HG03378 (cell line): ENCODE data around the gene SNUPN.

ENCODE experiments used
- ATAC-seq: cut with Tn5 transposase; IDR thresholded peaks from one replicate; pipeline ENCODE4 v1.9.1; 2021; ENCODE audit warnings: mild to moderate bottlenecking, moderate library complexity; ENCODE audit not compliant: unreplicated experiment

The SNUPN gene

DNA sequence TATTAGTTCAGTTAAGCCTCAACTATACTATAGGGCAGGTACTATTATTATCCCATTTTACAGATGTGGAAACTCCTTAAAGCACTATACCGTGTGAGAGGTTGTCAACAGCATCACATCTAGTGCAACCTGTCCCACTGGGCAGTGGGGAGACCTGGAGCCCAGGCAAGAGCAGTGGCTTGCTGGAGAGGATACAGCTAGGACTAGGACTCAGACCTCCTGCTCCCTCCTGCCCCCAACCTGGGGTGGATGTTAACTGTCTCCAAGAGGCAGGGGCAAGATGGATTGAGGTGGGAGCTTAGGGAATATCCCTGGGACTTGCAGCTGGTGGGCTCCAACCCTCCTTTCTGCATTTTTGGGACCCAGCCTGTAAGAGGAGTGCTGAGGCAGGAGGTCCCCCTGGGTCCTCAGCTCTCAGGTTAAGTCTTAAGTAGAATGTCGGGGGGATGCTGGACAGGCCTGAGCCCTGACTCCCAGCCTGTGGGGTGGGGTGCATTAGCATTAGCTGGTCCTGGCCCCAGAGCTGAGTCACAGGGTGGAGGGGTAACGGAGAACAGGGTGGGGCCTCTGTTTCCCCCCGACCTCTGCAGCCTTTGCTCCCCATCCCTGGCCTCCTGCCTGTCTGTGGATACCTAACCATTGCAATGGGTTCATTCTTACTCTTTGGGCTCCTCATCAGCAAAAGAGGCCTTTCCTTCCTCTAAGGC is 28.8 kb upstream of the SNUPN start:
- no peak for ATAC-seq

- no peak for ATAC-seq
Measured at GRCh38 chr15:75653347-75653913, 27.9 kb upstream of the SNUPN start.

DNA sequence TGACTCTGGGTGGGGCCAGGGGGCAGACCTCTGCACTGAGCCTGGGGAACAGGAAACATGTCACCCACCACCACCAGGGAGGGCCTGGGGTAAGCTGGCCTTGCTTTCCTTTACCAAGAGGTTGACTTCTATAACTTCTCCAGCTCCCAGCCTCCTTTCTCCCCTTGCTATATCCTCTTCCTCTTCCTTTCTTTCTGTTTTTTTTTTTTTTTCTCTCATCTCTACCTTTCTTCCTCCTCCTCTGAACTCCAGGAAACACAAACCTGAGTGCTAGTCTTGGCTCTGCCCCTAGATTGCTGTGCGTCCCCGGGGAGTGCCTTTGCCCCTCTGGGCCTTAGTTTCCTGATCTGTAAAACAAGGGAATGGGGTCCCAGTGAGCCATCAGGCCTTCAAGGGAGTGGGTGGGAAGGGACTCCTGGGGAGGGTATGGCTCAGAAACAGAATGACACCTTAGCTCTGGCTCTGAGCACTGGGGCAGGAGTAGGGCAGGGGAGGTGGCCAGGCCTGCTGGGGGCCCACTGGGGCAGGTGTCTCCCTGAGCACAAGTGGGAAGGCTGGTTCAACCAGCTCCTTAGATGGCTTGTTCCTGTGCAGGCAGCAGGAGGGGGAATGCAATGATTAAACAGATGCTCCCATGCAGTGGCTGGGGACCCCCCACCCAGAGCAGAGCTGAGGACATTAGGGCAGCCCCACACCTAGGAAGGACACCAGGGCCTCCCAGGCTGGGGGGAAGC is 26.5 kb upstream of the SNUPN start:
- no peak for ATAC-seq

GRCh38 chr15:75650908-75651809 is 25.6 kb upstream of the SNUPN start:
- ATAC-seq: no peak

DNA sequence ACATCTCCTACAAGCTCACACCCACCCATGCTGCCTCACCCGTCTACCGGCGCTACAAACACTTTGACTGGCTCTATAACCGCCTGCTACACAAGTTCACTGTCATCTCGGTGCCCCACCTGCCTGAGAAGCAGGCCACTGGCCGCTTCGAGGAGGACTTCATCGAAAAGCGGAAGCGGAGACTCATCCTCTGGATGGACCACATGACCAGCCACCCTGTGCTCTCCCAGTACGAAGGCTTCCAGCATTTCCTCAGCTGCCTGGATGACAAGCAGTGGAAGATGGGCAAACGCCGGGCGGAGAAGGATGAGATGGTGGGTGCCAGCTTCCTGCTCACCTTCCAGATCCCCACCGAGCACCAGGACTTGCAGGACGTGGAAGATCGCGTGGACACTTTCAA is 24.3 kb upstream of the SNUPN start:
- no peak for ATAC-seq

DNA sequence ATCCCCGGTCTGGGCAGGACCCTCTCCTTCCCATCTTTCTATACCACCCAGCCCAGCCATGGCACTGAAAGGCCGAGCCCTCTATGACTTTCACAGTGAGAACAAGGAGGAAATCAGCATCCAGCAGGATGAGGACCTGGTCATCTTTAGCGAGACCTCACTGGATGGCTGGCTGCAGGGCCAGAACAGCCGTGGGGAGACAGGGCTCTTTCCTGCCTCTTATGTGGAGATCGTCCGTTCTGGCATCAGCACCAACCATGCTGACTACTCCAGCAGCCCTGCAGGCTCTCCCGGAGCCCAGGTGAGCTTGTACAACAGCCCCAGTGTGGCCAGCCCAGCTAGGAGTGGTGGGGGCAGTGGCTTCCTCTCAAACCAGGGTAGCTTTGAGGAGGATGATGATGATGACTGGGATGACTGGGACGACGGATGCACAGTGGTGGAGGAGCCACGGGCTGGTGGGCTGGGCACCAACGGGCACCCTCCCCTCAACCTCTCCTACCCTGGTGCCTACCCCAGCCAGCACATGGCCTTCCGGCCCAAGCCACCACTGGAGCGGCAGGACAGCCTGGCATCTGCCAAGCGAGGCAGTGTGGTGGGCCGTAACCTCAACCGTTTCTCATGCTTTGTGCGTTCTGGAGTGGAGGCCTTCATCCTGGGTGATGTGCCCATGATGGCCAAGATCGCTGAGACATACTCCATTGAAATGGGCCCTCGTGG is 23.7 kb upstream of the SNUPN start:
- ATAC-seq: no peak

GRCh38 chr15:75648156-75649000 is 22.9 kb upstream of the SNUPN start:
- no peak for ATAC-seq

DNA sequence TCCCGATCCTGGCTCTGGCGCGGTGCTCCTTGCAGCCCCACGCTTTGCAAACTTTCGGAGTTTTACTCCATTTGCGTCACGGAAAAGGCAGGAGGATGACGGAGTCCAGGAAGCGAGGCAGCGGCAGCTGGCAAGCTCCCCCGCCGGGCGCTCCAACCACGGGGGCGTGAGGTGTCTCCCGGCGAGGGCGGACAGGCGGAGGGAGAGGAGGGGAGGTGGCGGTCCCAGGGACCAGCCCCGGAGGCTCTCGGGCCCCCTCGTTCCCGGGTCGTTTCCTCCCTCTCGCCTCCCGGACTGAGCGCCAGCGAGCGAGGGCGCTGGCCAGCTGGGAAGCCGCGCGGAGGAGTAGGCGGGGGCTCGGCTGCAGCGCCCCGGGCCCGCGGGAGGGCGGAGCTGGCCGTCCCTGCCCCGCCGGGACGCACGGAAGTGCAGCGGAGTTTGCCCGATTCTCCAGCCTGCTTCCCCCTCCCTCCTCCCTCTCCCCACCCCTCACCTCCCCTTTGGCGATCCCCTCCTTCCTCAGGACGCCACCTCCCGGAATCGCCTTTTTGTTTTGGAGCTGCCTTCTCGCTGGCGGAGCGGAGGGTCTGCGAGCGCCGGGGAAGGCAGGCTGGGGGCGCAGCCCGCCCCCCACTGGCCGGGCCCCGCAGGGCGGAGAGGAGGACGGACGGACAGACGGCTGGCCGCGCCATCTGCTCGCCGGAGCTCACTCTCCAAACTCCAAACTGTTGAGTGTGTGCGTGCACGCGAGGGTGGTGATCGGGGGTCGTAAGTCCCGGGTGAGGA is 22.0 kb upstream of the SNUPN start, which contains the start of gene SNX33:
SNX33 (plus strand) TSS at position 543 of the 786 bp plus-strand sequence. CDS start 1,191 bp downstream, outside the sequence.
- no peak for ATAC-seq

DNA sequence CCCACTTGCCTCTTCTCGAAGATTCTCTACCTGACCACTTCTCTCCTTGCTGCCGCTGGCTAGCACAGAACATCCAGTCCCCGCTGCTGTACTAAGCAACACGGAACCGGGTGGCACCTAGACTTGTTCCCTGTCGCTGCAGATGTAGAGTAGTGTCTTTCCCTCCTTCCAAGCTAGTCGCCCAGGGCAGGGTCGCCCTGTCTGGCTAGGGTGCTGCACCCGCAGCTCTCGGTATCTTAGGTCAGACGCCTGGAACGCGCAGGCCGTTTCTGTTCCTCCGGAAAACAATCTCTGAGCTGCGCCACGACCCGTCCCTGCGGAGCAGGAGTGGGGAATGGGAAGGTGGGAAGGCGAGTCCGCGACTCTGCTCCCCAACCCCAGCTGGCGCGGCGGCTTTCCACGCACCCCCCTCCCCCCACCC is 21.4 kb upstream of the SNUPN start:
- ATAC-seq: no peak

GRCh38 chr15:75646112-75646943 is 20.8 kb upstream of the SNUPN start:
- ATAC-seq: no peak

GRCh38 chr15:75644376-75644775 is 18.9 kb upstream of the SNUPN start:
- ATAC-seq: no peak

GRCh38 chr15:75641603-75642002 is 16.1 kb upstream of the SNUPN start:
- no peak for ATAC-seq

DNA sequence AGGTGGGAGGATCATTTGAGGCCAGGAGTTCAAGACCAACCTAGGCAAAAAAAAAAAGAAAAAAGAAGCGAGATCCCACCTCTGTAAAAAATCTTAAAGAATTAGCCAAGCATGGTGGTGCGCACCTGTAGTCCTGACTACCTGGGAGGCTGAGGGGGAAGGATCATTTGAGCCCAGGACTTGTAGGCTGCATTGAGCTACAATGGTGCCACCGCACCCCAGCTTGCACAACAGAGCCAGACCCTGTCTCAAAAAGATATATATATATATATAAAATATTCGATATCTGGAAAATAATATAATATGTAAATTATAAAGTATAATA is 15.6 kb upstream of the SNUPN start:
- ATAC-seq: no peak

GRCh38 chr15:75640483-75641178 is 15.1 kb upstream of the SNUPN start:
- peak; percentile 22 for ATAC-seq

- peak; percentile 81 for ATAC-seq
Measured at GRCh38 chr15:75639709-75640482, 14.4 kb upstream of the SNUPN start, which contains the start of gene IMP3. TSS of gene IMP3 (minus strand) at chr15:75640224. CDS start at chr15:75640168, 56 bp downstream.

DNA sequence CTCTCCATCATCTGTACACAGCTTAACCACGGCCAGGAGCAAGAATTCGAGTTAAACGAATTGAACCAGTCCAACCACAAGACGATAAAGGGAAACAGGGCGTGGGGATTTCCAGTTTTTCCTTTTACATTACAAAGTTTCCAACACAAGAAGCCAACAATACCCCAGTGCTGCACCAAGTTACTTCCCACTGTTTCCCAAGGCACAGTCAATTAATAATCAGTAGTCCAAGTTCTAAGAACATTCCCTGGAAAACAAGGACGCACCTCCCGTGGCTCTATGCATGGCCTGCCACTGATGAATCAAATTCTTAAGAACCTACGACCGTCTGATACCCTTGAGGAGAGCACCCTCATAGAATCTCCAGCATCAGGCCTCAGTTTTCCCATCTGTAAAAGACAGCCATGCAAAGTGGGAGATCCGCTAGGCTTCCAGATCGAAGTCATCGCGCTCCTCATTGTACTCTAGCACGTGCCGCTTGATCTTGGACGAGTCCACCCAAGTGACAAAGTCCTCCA is 13.7 kb upstream of the SNUPN start:
- ATAC-seq: no peak
